Fibroblast of lung (primary cell): ENCODE data around the gene TMEM242. TPM values are rescaled to one million over a fixed set of nuclear protein-coding genes. Genes with fewer than 3 reads are reported as not detected.

ENCODE experiments used
- DNase-seq, 2 donors: peaks; one replicate each; pipeline versions ENCODE4 v3.0.0 to v3.0.0-alpha.2; 2010; ENCODE audit warnings: low read depth in 2 of 2
- H2AFZ ChIP-seq: 2 replicates; pipeline ENCODE4 v1.5.1; 2012; ENCODE audit warnings: low read length, control low read depth, inconsistent platforms
- H3K27ac ChIP-seq: 2 replicates; pipeline ENCODE4 v1.5.1; 2011; ENCODE audit warnings: low read length, control low read depth; ENCODE audit not compliant: insufficient read depth
- H3K27me3 ChIP-seq: 2 replicates; pipeline ENCODE4 v1.5.1; 2011; ENCODE audit warnings: mild to moderate bottlenecking, low read length; ENCODE audit not compliant: control insufficient read depth, insufficient read depth
- H3K36me3 ChIP-seq: 2 replicates; pipeline ENCODE4 v1.5.1; 2011; ENCODE audit warnings: low read length; ENCODE audit not compliant: control insufficient read depth, insufficient read depth
- H3K4me1 ChIP-seq: 2 replicates; pipeline ENCODE4 v1.5.1; 2011; ENCODE audit warnings: low read length; ENCODE audit not compliant: control insufficient read depth, insufficient read depth; ENCODE audit errors: extremely low read depth
- H3K4me2 ChIP-seq: 2 replicates; pipeline ENCODE4 v1.5.1; 2011; ENCODE audit warnings: low read length, control low read depth; ENCODE audit not compliant: insufficient read depth; ENCODE audit errors: extremely low read depth
- H3K4me3 ChIP-seq, 4 experiments: fragments of 200-600 bp in 1 of 4; sonication (generic) in 1 of 4; replicated peaks in 1 of 4; 2 replicates each; pipeline ENCODE4 v1.5.1; 2011 to 2016; ENCODE audit warnings: low read length in 4 of 4, low read depth in 3 of 4, mild to moderate bottlenecking in 3 of 4, control low read depth in 2 of 4, inconsistent platforms in 1 of 4, mixed read lengths in 1 of 4; ENCODE audit not compliant: insufficient read depth in 1 of 4; ENCODE audit errors: control extremely low read depth in 1 of 4
- H3K79me2 ChIP-seq: 2 replicates; pipeline ENCODE4 v1.5.1; 2012; ENCODE audit warnings: mild to moderate bottlenecking, low read length, inconsistent platforms; ENCODE audit not compliant: control insufficient read depth, insufficient read depth
- H3K9ac ChIP-seq: 2 replicates; pipeline ENCODE4 v1.5.1; 2011; ENCODE audit warnings: mild to moderate bottlenecking, low read length, control low read depth; ENCODE audit not compliant: insufficient read depth
- H3K9me3 ChIP-seq: 2 replicates; pipeline ENCODE4 v1.5.1; 2012; ENCODE audit warnings: low read depth, low read length; ENCODE audit not compliant: control insufficient read depth, insufficient read depth
- H4K20me1 ChIP-seq: 2 replicates; pipeline ENCODE4 v1.5.1; 2011; ENCODE audit warnings: low read length; ENCODE audit not compliant: control insufficient read depth, insufficient read depth; ENCODE audit errors: extremely low read depth
- CTCF ChIP-seq, 2 donors: IDR thresholded peaks in 1 of 2; conservative IDR thresholded peaks in 1 of 2; 1 replicate in 1 of 2; 2 replicates in 1 of 2; pipeline ENCODE4 v1.5.1; 2011 to 2012; ENCODE audit warnings: low read length in 2 of 2, control low read depth in 1 of 2, inconsistent platforms in 1 of 2, low read depth in 1 of 2, mild to moderate bottlenecking in 1 of 2
- EZH2 ChIP-seq: IDR thresholded peaks from 2 replicates; pipeline ENCODE4 v1.5.1; 2012; ENCODE audit warnings: low read length, control low read depth, mild to moderate bottlenecking; ENCODE audit errors: missing control alignments
- polyA plus RNA-seq, 2 donors: library from polyadenylated mRNA; depleted of rRNA in 1 of 2; stranded (reverse) in 1 of 2; unstranded in 1 of 2; fragments of >200 nt; gene quantifications; 2 replicates each; pipeline ENCODE4 v1.2.1, GENCODE V29; 2011 to 2012; ENCODE audit warnings: missing spikeins in 1 of 2
- total RNA-seq: library from RNA; depleted of rRNA; stranded (reverse); fragments of >200 nt; gene quantifications from 2 replicates; pipeline ENCODE4 v1.2.1, GENCODE V29; 2014

The TMEM242 gene
- total and polyA plus RNA-seq, 2 donors (not counting 1 experiment from before 2014, with no cell fraction given), result 7.3 to 7.8 TPM

GRCh38 chr6:157265635-157266034, 57.7 kb downstream of the TMEM242 start:
- TF ChIP-seq CTCF (conservative IDR thresholded peaks at IDR 0.05 in 1 of 2, IDR thresholded peaks at IDR 0.05 in 1 of 2; ENCODE audit: low read depth in 1 of 2, low read length in 2 of 2) (no peak), EZH2 (no peak)
- Histone ChIP-seq H3K79me2 (no peaks in the 10 kb centered on the region), H4K20me1 (no peaks in the 10 kb centered on the region), H3K4me2 (no peak overlapping the region), H3K9me3 (no peaks in the 10 kb centered on the region), H3K4me1 (no peaks in the 10 kb centered on the region), H3K27me3 (peaks cover under 1% of the 10 kb centered on the region), H3K4me3 (no peak overlapping the region), H2AFZ (no peak overlapping the region), H3K9ac (no peak overlapping the region), H3K36me3 (no peaks in the 10 kb centered on the region), H3K27ac (no peak overlapping the region)
- DNase-seq, result no peak

DNA sequence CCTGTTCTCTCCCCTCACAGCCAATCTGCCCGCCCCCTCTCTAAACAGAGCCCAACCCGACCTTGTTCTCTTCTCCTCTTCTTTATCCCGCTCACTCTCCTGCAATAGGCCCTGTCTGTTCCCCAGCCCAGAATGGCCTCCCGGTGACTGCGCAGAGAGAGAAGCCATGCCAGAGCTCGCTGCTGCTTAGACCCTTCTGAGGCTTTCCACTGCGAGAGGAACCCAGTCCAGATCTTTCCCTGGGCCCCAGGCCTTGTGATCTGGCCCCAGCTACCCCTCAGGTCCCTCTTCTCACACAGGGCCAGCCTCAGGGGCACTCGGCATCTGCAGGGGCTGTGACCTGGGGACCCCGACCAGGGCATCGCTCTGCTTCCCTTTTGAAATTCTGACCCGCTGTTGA, 58.1 kb downstream of the TMEM242 start:
- Histone ChIP-seq H3K79me2 (no peaks in the 10 kb centered on the region), H4K20me1 (no peaks in the 10 kb centered on the region), H3K27me3 (peaks cover 2% of the 10 kb centered on the region), H3K9ac (no peak overlapping the region), H3K9me3 (no peaks in the 10 kb centered on the region), H2AFZ (no peak overlapping the region), H3K36me3 (no peaks in the 10 kb centered on the region), H3K4me1 (no peaks in the 10 kb centered on the region), H3K27ac (no peak overlapping the region), H3K4me2 (no peak overlapping the region), H3K4me3 (no peak overlapping the region)
- no peak for DNase-seq
- TF ChIP-seq EZH2 (no peak), CTCF (conservative IDR thresholded peaks at IDR 0.05 in 1 of 2, IDR thresholded peaks at IDR 0.05 in 1 of 2; ENCODE audit: low read depth in 1 of 2, low read length in 2 of 2) (no peak)

GRCh38 chr6:157264701-157265100, 58.6 kb downstream of the TMEM242 start:
- H4K20me1 ChIP-seq, result no peaks in the 10 kb centered on the region

More at GRCh38 chr6:157264701-157265100, 58.6 kb downstream of the TMEM242 start:
- no peaks in the 10 kb centered on the region for H3K9me3 ChIP-seq
- no peak overlapping the region for H3K9ac ChIP-seq
- no peaks in the 10 kb centered on the region for H3K4me1 ChIP-seq
- H3K36me3 ChIP-seq, result no peaks in the 10 kb centered on the region
- H3K4me3 ChIP-seq, result no peak overlapping the region
- no peaks in the 10 kb centered on the region for H3K79me2 ChIP-seq
- no peak overlapping the region for H2AFZ ChIP-seq
- H3K27me3 ChIP-seq, result peaks cover 2% of the 10 kb centered on the region
- DNase-seq, result no peak
- no peak overlapping the region for H3K27ac ChIP-seq
- TF ChIP-seq EZH2, result no peak
- no peak for TF ChIP-seq CTCF (conservative IDR thresholded peaks at IDR 0.05 in 1 of 2, IDR thresholded peaks at IDR 0.05 in 1 of 2; ENCODE audit: low read depth in 1 of 2, low read length in 2 of 2)
- H3K4me2 ChIP-seq, result no peak overlapping the region
